ENCODE data around the gene CACHD1. TPM values are rescaled to one million over a fixed set of nuclear protein-coding genes. Genes with fewer than 3 reads are reported as not detected.

The CACHD1 gene
- total and polyA plus RNA-seq, 7 donors, result 1.1 to 5.8 (median 2.1) TPM

DNA sequence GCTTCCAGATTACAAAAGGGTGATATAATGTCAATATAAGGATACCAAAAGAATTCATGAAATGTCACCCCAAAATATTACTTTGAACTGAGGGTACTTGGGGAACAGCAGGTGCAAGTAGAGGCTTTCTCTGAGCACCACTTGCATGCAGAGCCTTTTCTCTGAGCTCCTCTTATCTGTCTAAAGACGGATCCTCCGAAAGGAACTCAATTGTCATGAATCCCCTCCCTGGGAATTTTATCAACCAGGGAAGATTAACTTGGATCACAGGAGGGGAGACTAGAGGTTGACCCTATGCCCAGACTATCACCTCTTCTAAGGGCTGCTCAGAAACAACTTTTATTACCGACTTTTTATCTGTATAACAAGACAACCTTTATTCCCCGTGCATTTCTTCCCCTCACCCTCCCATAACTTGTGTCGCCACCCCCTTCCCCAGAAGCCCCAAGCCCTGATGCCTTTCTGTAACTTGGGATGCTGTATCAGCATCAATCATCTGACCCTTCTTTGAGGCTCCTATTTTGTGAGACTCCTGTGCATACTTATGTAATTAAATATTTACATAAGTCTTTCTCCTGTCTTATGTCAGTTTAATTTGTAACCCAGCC is 94.1 kb downstream of the CACHD1 start:
- H3K27me3 ChIP-seq (ENCODE audit: insufficient read depth in 3 of 3, low read length in 2 of 3), result no peaks in the 10 kb centered on the region
- no peak overlapping the region for H3K27ac ChIP-seq
- DNase-seq (no peak), ATAC-seq (no peak)
- TF ChIP-seq, protein P1, sequence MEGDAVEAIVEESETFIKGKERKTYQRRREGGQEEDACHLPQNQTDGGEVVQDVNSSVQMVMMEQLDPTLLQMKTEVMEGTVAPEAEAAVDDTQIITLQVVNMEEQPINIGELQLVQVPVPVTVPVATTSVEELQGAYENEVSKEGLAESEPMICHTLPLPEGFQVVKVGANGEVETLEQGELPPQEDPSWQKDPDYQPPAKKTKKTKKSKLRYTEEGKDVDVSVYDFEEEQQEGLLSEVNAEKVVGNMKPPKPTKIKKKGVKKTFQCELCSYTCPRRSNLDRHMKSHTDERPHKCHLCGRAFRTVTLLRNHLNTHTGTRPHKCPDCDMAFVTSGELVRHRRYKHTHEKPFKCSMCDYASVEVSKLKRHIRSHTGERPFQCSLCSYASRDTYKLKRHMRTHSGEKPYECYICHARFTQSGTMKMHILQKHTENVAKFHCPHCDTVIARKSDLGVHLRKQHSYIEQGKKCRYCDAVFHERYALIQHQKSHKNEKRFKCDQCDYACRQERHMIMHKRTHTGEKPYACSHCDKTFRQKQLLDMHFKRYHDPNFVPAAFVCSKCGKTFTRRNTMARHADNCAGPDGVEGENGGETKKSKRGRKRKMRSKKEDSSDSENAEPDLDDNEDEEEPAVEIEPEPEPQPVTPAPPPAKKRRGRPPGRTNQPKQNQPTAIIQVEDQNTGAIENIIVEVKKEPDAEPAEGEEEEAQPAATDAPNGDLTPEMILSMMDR (IDR thresholded peaks at IDR 0.05), result no peak
- no peak overlapping the region for H3K4me3 ChIP-seq
- H3K9me3 ChIP-seq, result peaks cover 4% of the 10 kb centered on the region
- 85 to 93% (median 92%) methylated on average over 5 of the region's 5 CpGs for WGBS, 3 donors
- no peaks in the 10 kb centered on the region for H3K36me3 ChIP-seq (ENCODE audit: insufficient read depth in 1 of 2, low read depth in 1 of 2)
- H3K4me1 ChIP-seq, result no peaks in the 10 kb centered on the region
- intact Hi-C loops (cut with DNase I), result no loop called here

DNA sequence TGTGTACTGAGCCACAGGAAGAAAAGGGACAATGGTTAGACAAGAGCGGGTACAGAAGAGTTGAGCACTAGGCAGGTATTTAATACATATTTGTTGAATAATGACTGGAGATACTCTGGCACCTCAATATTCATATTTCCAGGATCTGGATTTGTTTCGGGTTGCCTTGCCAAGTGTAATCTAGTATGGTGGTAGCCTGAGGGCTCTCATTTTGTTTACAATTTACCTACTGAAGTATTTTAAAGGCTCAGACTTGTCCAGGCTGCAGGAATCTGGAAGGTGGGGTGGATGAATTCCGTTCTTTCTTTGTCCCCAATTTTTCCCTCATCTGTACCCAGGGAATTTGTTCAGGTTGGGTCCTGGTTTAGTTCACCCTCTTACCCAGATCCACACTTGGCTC is 95.0 kb downstream of the CACHD1 start:
- 83 to 88% (median 88%) methylated on average over 3 of the region's 3 CpGs for WGBS, 3 donors
- Histone ChIP-seq H3K36me3 (ENCODE audit: insufficient read depth in 1 of 2, low read depth in 1 of 2) (no peaks in the 10 kb centered on the region), H3K27me3 (ENCODE audit: insufficient read depth in 3 of 3, low read length in 2 of 3) (no peaks in the 10 kb centered on the region), H3K27ac (no peak overlapping the region), H3K4me1 (no peaks in the 10 kb centered on the region), H3K9me3 (peaks cover 4% of the 10 kb centered on the region), H3K4me3 (no peak overlapping the region)
- no peak for DNase-seq
- intact Hi-C loops (cut with DNase I), result no loop called here
- ATAC-seq, result no peak
- TF ChIP-seq, protein P1 (IDR thresholded peaks at IDR 0.05), result no peak

GRCh38 chr1:64567426-64568170 is 97.7 kb downstream of the CACHD1 start:
- Histone ChIP-seq H3K9me3 (peaks cover 4% of the 10 kb centered on the region), H3K4me3 (no peak overlapping the region), H3K27ac (no peak overlapping the region), H3K4me1 (peaks cover 10% of the 10 kb centered on the region), H3K27me3 (ENCODE audit: insufficient read depth in 3 of 3, low read length in 2 of 3) (no peaks in the 10 kb centered on the region), H3K36me3 (ENCODE audit: insufficient read depth in 1 of 2, low read depth in 1 of 2) (no peaks in the 10 kb centered on the region)
- intact Hi-C loops (cut with DNase I), result no loop called here
- TF ChIP-seq, protein P1 (IDR thresholded peaks at IDR 0.05), result no peak
- WGBS, 3 donors, result 61 to 73% (median 70%) methylated on average over 7 of the region's 7 CpGs
- ATAC-seq (no peak), DNase-seq (no peak)

- H3K4me1 ChIP-seq, result peaks cover 10% of the 10 kb centered on the region
- no peak for ATAC-seq
Observed at GRCh38 chr1:64568171-64568450, 98.2 kb downstream of the CACHD1 start.

More at GRCh38 chr1:64568171-64568450, 98.2 kb downstream of the CACHD1 start:
- no peaks in the 10 kb centered on the region for H3K36me3 ChIP-seq (ENCODE audit: insufficient read depth in 1 of 2, low read depth in 1 of 2)
- peaks cover under 1% of the 10 kb centered on the region for H3K9me3 ChIP-seq
- WGBS, 3 donors, result 60 to 67% (median 62%) methylated on average over 4 of the region's 4 CpGs
- intact Hi-C loops (cut with DNase I), result no loop called here
- H3K27ac ChIP-seq, result no peak overlapping the region
- no peaks in the 10 kb centered on the region for H3K27me3 ChIP-seq (ENCODE audit: insufficient read depth in 3 of 3, low read length in 2 of 3)
- no peak overlapping the region for H3K4me3 ChIP-seq
- no peak for DNase-seq
- TF ChIP-seq, protein P1 (IDR thresholded peaks at IDR 0.05), result no peak
